Measurements from ENCODE around the gene MIPOL1.

The MIPOL1 gene

GRCh38 chr14:37167151-37168047 lies 30.3 kb upstream of the MIPOL1 start:
- no peak for DNase-seq (ENCODE audit: extremely low spot score)
- ChIA-PET POLR2A (no interaction called here), CTCF (no interaction called here)
- TF ChIP-seq CTCF (IDR thresholded peaks at IDR 0.05; ENCODE audit: control extremely low read depth, extremely low read depth, low read depth, missing control alignments): no peak

GRCh38 chr14:37168721-37169120 lies 29.0 kb upstream of the MIPOL1 start:
- DNase-seq (ENCODE audit: extremely low spot score): no peak
- no peak for TF ChIP-seq CTCF (IDR thresholded peaks at IDR 0.05; ENCODE audit: control extremely low read depth, extremely low read depth, low read depth, missing control alignments)
- POLR2A ChIA-PET: no interaction called here
- CTCF ChIA-PET: interaction anchor here (1.2 kb wide), 1 partner anchor 19 kb away, joined by 3 read pairs; no protein-coding TSS in a partner anchor

- DNase-seq (ENCODE audit: extremely low spot score): no peak
- ChIA-PET POLR2A (no interaction called here), CTCF (no interaction called here)
- no peak for TF ChIP-seq CTCF (IDR thresholded peaks at IDR 0.05; ENCODE audit: control extremely low read depth, extremely low read depth, low read depth, missing control alignments)
These were observed 27.5 kb upstream of the MIPOL1 start for GRCh38 chr14:37170237-37170636.

GRCh38 chr14:37170993-37171392 lies 26.7 kb upstream of the MIPOL1 start:
- ChIA-PET POLR2A (no interaction called here), CTCF (no interaction called here)
- no peak for DNase-seq (ENCODE audit: extremely low spot score)
- no peak for TF ChIP-seq CTCF (IDR thresholded peaks at IDR 0.05; ENCODE audit: control extremely low read depth, extremely low read depth, low read depth, missing control alignments)

- POLR2A ChIA-PET: no interaction called here
- CTCF ChIA-PET: no interaction called here
These were observed 26.1 kb upstream of the MIPOL1 start for GRCh38 chr14:37171678-37172023.

More at GRCh38 chr14:37171678-37172023, 26.1 kb upstream of the MIPOL1 start:
- TF ChIP-seq CTCF (IDR thresholded peaks at IDR 0.05; ENCODE audit: control extremely low read depth, extremely low read depth, low read depth, missing control alignments): no peak
- DNase-seq (ENCODE audit: extremely low spot score): no peak

Measured in GM10248 (cell line).